GM23248 (cell line): ENCODE data around the gene NF1. TPM values are rescaled to one million over a fixed set of nuclear protein-coding genes. Genes with fewer than 3 reads are reported as not detected.
"Not testable (repeated sequence)": the region's sequence is repeated elsewhere in the genome, so short reads cannot be mapped to it uniquely, and the experiment has no call there.

Experiments
- DNase-seq: peaks from one replicate; pipeline ENCODE4 v3.0.0-alpha.2; 2015
- H2AFZ ChIP-seq: fragments of 200-600 bp; sonication (generic); 2 replicates; pipeline ENCODE4 v1.6.1; 2016; ENCODE audit warnings: antibody characterized with exemption
- H3F3A ChIP-seq: fragments of 200-600 bp; sonication (generic); 2 replicates; pipeline ENCODE4 v1.6.1; 2016; ENCODE audit warnings: mild to moderate bottlenecking, antibody characterized with exemption, mixed run types; ENCODE audit not compliant: insufficient read depth
- H3K27ac ChIP-seq: fragments of 200-600 bp; sonication (generic); 2 replicates; pipeline ENCODE4 v1.5.1; 2016; ENCODE audit warnings: mild to moderate bottlenecking
- H3K27me3 ChIP-seq: fragments of 200-600 bp; sonication (generic); replicated peaks from 2 replicates; pipeline ENCODE4 v1.6.1; 2016; ENCODE audit warnings: mild to moderate bottlenecking; ENCODE audit not compliant: insufficient read depth
- H3K36me3 ChIP-seq: fragments of 200-600 bp; sonication (generic); 2 replicates; pipeline ENCODE4 v1.6.1; 2016; ENCODE audit warnings: low read depth, mild to moderate bottlenecking
- H3K4me1 ChIP-seq: fragments of 200-600 bp; sonication (generic); 2 replicates; pipeline ENCODE4 v1.6.1; 2016; ENCODE audit warnings: mild to moderate bottlenecking; ENCODE audit not compliant: insufficient read depth
- H3K4me2 ChIP-seq: fragments of 200-600 bp; sonication (generic); one replicate; pipeline ENCODE4 v1.6.1; 2016; ENCODE audit warnings: mild to moderate bottlenecking; ENCODE audit not compliant: unreplicated experiment
- H3K4me3 ChIP-seq: fragments of 200-600 bp; sonication (generic); 2 replicates; pipeline ENCODE4 v1.5.1; 2016; ENCODE audit warnings: mild to moderate bottlenecking
- H3K79me2 ChIP-seq: fragments of 200-600 bp; sonication (generic); 2 replicates; pipeline ENCODE4 v1.6.1; 2016; ENCODE audit warnings: mild to moderate bottlenecking; ENCODE audit not compliant: insufficient read depth
- H3K9ac ChIP-seq: fragments of 200-600 bp; sonication (generic); 2 replicates; pipeline ENCODE4 v1.6.1; 2016; ENCODE audit warnings: mild to moderate bottlenecking
- H3K9me2 ChIP-seq: fragments of 200-600 bp; sonication (generic); 2 replicates; pipeline ENCODE4 v1.6.1; 2016; ENCODE audit warnings: mixed run types, mild to moderate bottlenecking, moderate library complexity; ENCODE audit not compliant: insufficient read depth
- H3K9me3 ChIP-seq: fragments of 200-600 bp; sonication (generic); one replicate; pipeline ENCODE4 v1.6.1; 2017; ENCODE audit warnings: low read depth
- H4K20me1 ChIP-seq: fragments of 200-600 bp; sonication (generic); 2 replicates; pipeline ENCODE4 v1.6.0; 2016; ENCODE audit not compliant: insufficient read depth
- EZH2 ChIP-seq: fragments of 200-600 bp; sonication (generic); IDR thresholded peaks from 2 replicates; pipeline ENCODE4 v1.6.1; 2018; ENCODE audit warnings: antibody characterized with exemption, mild to moderate bottlenecking; ENCODE audit not compliant: insufficient read depth, poor library complexity, severe bottlenecking
- EZH2phosphoT487 ChIP-seq: fragments of 200-600 bp; sonication (generic); IDR thresholded peaks from 2 replicates; pipeline ENCODE4 v1.6.1; 2018; ENCODE audit warnings: antibody characterized with exemption, moderate library complexity, mild to moderate bottlenecking, low read depth; ENCODE audit not compliant: insufficient read depth
- WGBS, 2 experiments: methylation state at CpG; one replicate each; pipeline ENCODE4 v1.1.6; 2015 to 2017; ENCODE audit warnings: low lambda C conversion rate in 2 of 2, low coverage in 1 of 2; ENCODE audit errors: missing lambda C conversion rate in 2 of 2; 5-methylcytosine and 5-hydroxymethylcytosine counted together
- in situ Hi-C: fragments of 300-500 bp; cut with MboI; formaldehyde crosslinking; loops from 2 replicates; pipeline ENCODE4 v1.15.0; 2020
- polyA plus RNA-seq: library from polyadenylated mRNA; unstranded; fragments of >200 nt; fragmentation: Nextera tagmentation; extraction: Ambion mirVana; gene quantifications from 2 replicates; pipeline ENCODE4 v1.2.1, GENCODE V29; 2016
- total RNA-seq: library from RNA; depleted of rRNA; stranded (reverse); fragments of >200 nt; shearing (Covaris generic); gene quantifications from 2 replicates; pipeline ENCODE4 v1.2.3, GENCODE V29; 2014

The NF1 gene
- total and polyA plus RNA-seq, 2 experiments from 2014 or later, result 6.1 to 24.4 TPM

GRCh38 chr17:31195305-31195704 is 100.5 kb downstream of the NF1 start:
- H3K79me2 ChIP-seq, result peaks cover 19% of the 10 kb centered on the region
- H2AFZ ChIP-seq, result no peak overlapping the region
- no peaks in the 10 kb centered on the region for H3K9me3 ChIP-seq
- no peak overlapping the region for H3K27ac ChIP-seq
- no peak overlapping the region for H3K4me2 ChIP-seq
- no peaks in the 10 kb centered on the region for H3K36me3 ChIP-seq
- peaks cover 26% of the 10 kb centered on the region for H3K4me1 ChIP-seq
- no peak overlapping the region for H3K9ac ChIP-seq
- in situ Hi-C loops, result no loop called here
- H3F3A ChIP-seq, result peaks cover 18% of the 10 kb centered on the region
- H4K20me1 ChIP-seq, result no peaks in the 10 kb centered on the region
- no peak overlapping the region for H3K4me3 ChIP-seq
- no peaks in the 10 kb centered on the region for H3K27me3 ChIP-seq
- H3K9me2 ChIP-seq, result no peaks in the 10 kb centered on the region
- 90 to 97% methylated on average over 5 of the region's 5 CpGs for WGBS, 2 experiments
- no peak for DNase-seq
- no peak for TF ChIP-seq EZH2
- no peak for TF ChIP-seq EZH2phosphoT487

GRCh38 chr17:31198026-31198425 is 103.2 kb downstream of the NF1 start:
- 76 to 88% methylated on average over 1 of the region's 1 CpG for WGBS, 2 experiments
- in situ Hi-C loops, result no loop called here
- DNase-seq, result peak; percentile 63
- H3K9ac ChIP-seq, result peak overlapping the region; percentile 12; the same call in 1 of the 2 replicates
- peaks cover 26% of the 10 kb centered on the region for H3K4me1 ChIP-seq
- H3K9me2 ChIP-seq, result no peaks in the 10 kb centered on the region
- no peaks in the 10 kb centered on the region for H4K20me1 ChIP-seq
- peak overlapping the region; percentile 68 for H3K27ac ChIP-seq
- H3K79me2 ChIP-seq, result peaks cover 19% of the 10 kb centered on the region
- no peak overlapping the region for H3K4me3 ChIP-seq
- no peaks in the 10 kb centered on the region for H3K9me3 ChIP-seq
- TF ChIP-seq EZH2 (no peak), EZH2phosphoT487 (no peak)
- peak overlapping the region; percentile 67 for H3K4me2 ChIP-seq
- peaks cover 14% of the 10 kb centered on the region for H3F3A ChIP-seq
- peaks cover 15% of the 10 kb centered on the region for H3K36me3 ChIP-seq
- H3K27me3 ChIP-seq, result no peaks in the 10 kb centered on the region
- H2AFZ ChIP-seq, result no peak overlapping the region

GRCh38 chr17:31198666-31199065 is 103.9 kb downstream of the NF1 start:
- H3K79me2 ChIP-seq, result peaks cover 19% of the 10 kb centered on the region
- H4K20me1 ChIP-seq, H3K9me3 ChIP-seq, H3K9me2 ChIP-seq, H3K27me3 ChIP-seq, H3K4me3 ChIP-seq, H2AFZ ChIP-seq, in situ Hi-C loops: not testable (repeated sequence)
- H3K9ac ChIP-seq, result peak overlapping the region; percentile 12; the same call in 1 of the 2 replicates
- WGBS, 2 experiments, result 52 to 60% methylated on average over 2 of the region's 2 CpGs
- H3K36me3 ChIP-seq, result peaks cover 15% of the 10 kb centered on the region
- peak overlapping the region; percentile 1 for H3K4me2 ChIP-seq
- peak; percentile 48 for DNase-seq
- H3K4me1 ChIP-seq, result peaks cover 31% of the 10 kb centered on the region
- peaks cover 14% of the 10 kb centered on the region for H3F3A ChIP-seq
- peak overlapping the region; percentile 68 for H3K27ac ChIP-seq

- Histone ChIP-seq H3K79me2 (peaks cover 19% of the 10 kb centered on the region), H3K4me3 (no peak overlapping the region), H3K4me1 (peaks cover 31% of the 10 kb centered on the region), H3K9me3 (no peaks in the 10 kb centered on the region), H3K4me2 (no peak overlapping the region), H3K27ac (no peak overlapping the region), H3K9me2 (no peaks in the 10 kb centered on the region), H3K27me3 (no peaks in the 10 kb centered on the region), H3K9ac (no peak overlapping the region), H2AFZ (no peak overlapping the region), H3F3A (peaks cover 14% of the 10 kb centered on the region), H3K36me3 (peaks cover 15% of the 10 kb centered on the region), H4K20me1 (no peaks in the 10 kb centered on the region)
- DNase-seq, result no peak
- in situ Hi-C loops, result no loop called here
- WGBS, 2 experiments, result 94 to 98% methylated on average over 2 of the region's 2 CpGs
- TF ChIP-seq EZH2phosphoT487 (no peak), EZH2 (no peak)
Observed at GRCh38 chr17:31200287-31200686, 105.5 kb downstream of the NF1 start.

DNA sequence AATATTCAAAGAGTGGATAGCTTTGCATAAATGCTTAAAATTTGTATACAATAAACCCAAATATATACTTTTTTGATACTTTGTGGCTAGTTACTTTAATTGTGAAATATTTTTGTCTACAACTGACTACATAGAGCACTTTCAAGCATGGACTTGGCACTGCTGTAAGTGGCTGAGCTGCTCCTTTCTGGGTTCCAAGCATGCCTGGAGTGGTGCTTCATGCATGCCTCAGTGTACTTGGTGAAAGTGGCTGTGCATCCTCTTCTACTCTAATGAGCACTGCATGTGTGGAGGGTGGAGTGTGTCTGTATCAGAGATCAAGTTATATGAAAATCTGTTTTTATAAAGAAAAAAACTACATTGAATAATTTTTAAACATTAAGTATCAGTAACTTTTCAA is 108.2 kb downstream of the NF1 start:
- no peak overlapping the region for H3K9ac ChIP-seq
- peaks cover 6% of the 10 kb centered on the region; the same call in 1 of the 2 replicates for H3F3A ChIP-seq
- DNase-seq, result peak; percentile 54
- H3K27me3 ChIP-seq, result no peaks in the 10 kb centered on the region
- no peaks in the 10 kb centered on the region for H3K9me3 ChIP-seq
- H2AFZ ChIP-seq, result no peak overlapping the region
- no peak overlapping the region for H3K4me3 ChIP-seq
- no peak overlapping the region for H3K27ac ChIP-seq
- no peaks in the 10 kb centered on the region for H4K20me1 ChIP-seq
- H3K9me2 ChIP-seq, result no peaks in the 10 kb centered on the region
- H3K36me3 ChIP-seq, result peaks cover 15% of the 10 kb centered on the region
- peaks cover 25% of the 10 kb centered on the region for H3K4me1 ChIP-seq
- H3K4me2 ChIP-seq, result peak overlapping the region; percentile 2
- in situ Hi-C loops, result no loop called here
- TF ChIP-seq EZH2 (no peak), EZH2phosphoT487 (no peak)
- peaks cover 10% of the 10 kb centered on the region for H3K79me2 ChIP-seq
